Left lung (tissue), 10 donors: ENCODE results near the gene CIRBP. TPM values are rescaled to one million over a fixed set of nuclear protein-coding genes. Genes with fewer than 3 reads are reported as not detected.
A peak's percentile ranks its signal among the peaks of the same experiment; 100 is the strongest.

Experiments used
- ATAC-seq: fragments of 200-7000 bp; cut with Tn5 transposase; one replicate; pipeline ENCODE4 v1.9.1; 2020; ENCODE audit warnings: moderate library complexity
- DNase-seq, 4 donors: peaks; one replicate each; pipeline ENCODE4 v3.0.0-alpha.2; 2013 to 2020
- H3K27ac ChIP-seq, 2 donors: fragments of 200-600 bp; sonication (generic) in 1 of 2; one replicate each; pipeline versions ENCODE4 v1.5.0 to v1.8.0; 2020 to 2021
- H3K27me3 ChIP-seq, 2 donors: fragments of 200-600 bp; sonication (generic) in 1 of 2; one replicate each; pipeline versions ENCODE4 v1.5.0 to v1.8.0; 2020 to 2021
- H3K36me3 ChIP-seq, 2 donors: fragments of 200-600 bp; sonication (generic) in 1 of 2; one replicate each; pipeline versions ENCODE4 v1.5.0 to v1.8.0; 2020 to 2021
- H3K4me1 ChIP-seq, 2 donors: fragments of 200-600 bp; one replicate each; pipeline ENCODE4 v1.8.0; 2021
- H3K4me3 ChIP-seq, 2 donors: fragments of 200-600 bp; sonication (generic) in 1 of 2; one replicate each; pipeline versions ENCODE4 v1.5.0 to v1.8.0; 2020 to 2021; ENCODE audit warnings: mild to moderate bottlenecking in 1 of 2
- H3K9me3 ChIP-seq, 2 donors: fragments of 200-600 bp; sonication (generic) in 1 of 2; one replicate each; pipeline versions ENCODE4 v1.5.0 to v1.8.0; 2020 to 2021
- CTCF ChIP-seq, 2 donors: fragments of 200-600 bp; sonication (generic) in 1 of 2; IDR thresholded peaks; one replicate each; pipeline versions ENCODE4 v1.5.0 to v1.8.0; 2021; ENCODE audit warnings: antibody characterized with exemption in 2 of 2
- intact Hi-C, 2 donors: fragments of 100-400 bp; cut with DNase I; formaldehyde crosslinking; loops; one replicate each; pipeline versions ENCODE4 v1.11.2 to v1.14.2; 2022
- polyA plus RNA-seq, 6 donors: library from polyadenylated mRNA; unstranded; fragments of 120-200 nt; gene quantifications; one replicate each; pipeline ENCODE4 v1.2.1, GENCODE V29; 2013; ENCODE audit not compliant: insufficient read length in 6 of 6
- total RNA-seq, 2 donors: library from RNA; stranded (reverse); fragmentation: NEBNext Ultra II Directional; extraction: Animal tissue kit (Norgen Biotek cat#: 25700); gene quantifications; one replicate each; pipeline ENCODE4 v1.2.1, GENCODE V29; 2021
- donor health status: DM: no; HTN: yes; CAD: no.
- donor health status: DM: no; HTN: no; CAD: no.

The CIRBP gene
- total and polyA plus RNA-seq, 8 donors = 220 to 1,079 (median 949) TPM

GRCh38 chr19:1250437-1251260 lies 18.5 kb upstream of the CIRBP start:
- Histone ChIP-seq H3K27ac (peak overlapping the region; percentile 97 to 99), H3K36me3 (peaks cover 7 to 46% of the 10 kb centered on the region in 2 donors), H3K9me3 (no peaks in the 10 kb centered on the region), H3K4me3 (peak overlapping the region; percentile 78 to 99), H3K27me3 (no peaks in the 10 kb centered on the region), H3K4me1 (peaks cover 15 to 57% of the 10 kb centered on the region in 2 donors)
- intact Hi-C loops = no loop called here
- DNase-seq (peak in 2 of 4 donors; percentile 60 to 84), ATAC-seq (no peak)
- no peak for TF ChIP-seq CTCF (IDR thresholded peaks at IDR 0.05)

- H3K27me3 ChIP-seq = no peaks in the 10 kb centered on the region
- H3K4me1 ChIP-seq = peaks cover 15 to 57% of the 10 kb centered on the region in 2 donors
- H3K4me3 ChIP-seq = peak overlapping the region; percentile 78 to 99
- DNase-seq (peak in 2 of 4 donors; percentile 90 to 95), ATAC-seq (peak; percentile 1)
- peaks cover 9 to 55% of the 10 kb centered on the region in 2 donors for H3K36me3 ChIP-seq
- intact Hi-C loops = no loop called here
- H3K9me3 ChIP-seq = no peaks in the 10 kb centered on the region
- H3K27ac ChIP-seq = peak overlapping the region; percentile 97 to 99
- no peak for TF ChIP-seq CTCF (IDR thresholded peaks at IDR 0.05)
Measured at GRCh38 chr19:1251330-1252220, 17.6 kb upstream of the CIRBP start.

GRCh38 chr19:1252221-1252820 lies 16.8 kb upstream of the CIRBP start:
- Histone ChIP-seq H3K9me3 (no peaks in the 10 kb centered on the region), H3K27ac (peak overlapping the region; percentile 97 to 99), H3K36me3 (peaks cover 9 to 62% of the 10 kb centered on the region in 2 donors), H3K4me1 (peaks cover 15 to 57% of the 10 kb centered on the region in 2 donors), H3K4me3 (peak overlapping the region; percentile 78 to 99), H3K27me3 (no peaks in the 10 kb centered on the region)
- TF ChIP-seq CTCF (IDR thresholded peaks at IDR 0.05) = peak in 1 of 2 donors; percentile 14
- DNase-seq (peak in 3 of 4 donors; percentile 93 to 96 (median 93)), ATAC-seq (peak; percentile 37)
- intact Hi-C loops = no loop called here

GRCh38 chr19:1252821-1253513 lies 16.2 kb upstream of the CIRBP start:
- Histone ChIP-seq H3K9me3 (no peaks in the 10 kb centered on the region), H3K4me1 (peaks cover 20 to 57% of the 10 kb centered on the region in 2 donors), H3K27me3 (no peaks in the 10 kb centered on the region), H3K36me3 (peaks cover 9 to 69% of the 10 kb centered on the region in 2 donors), H3K4me3 (peak overlapping the region; percentile 78 to 99), H3K27ac (peak overlapping the region; percentile 97 to 99)
- TF ChIP-seq CTCF (IDR thresholded peaks at IDR 0.05) = no peak
- intact Hi-C loops = no loop called here
- peak; percentile 51 for ATAC-seq
- DNase-seq = peak in 3 of 4 donors; percentile 83 to 98 (median 95)
